HepG2 (cell line): ENCODE results near the gene CAPN9. TPM values are rescaled to one million over a fixed set of nuclear protein-coding genes. Genes with fewer than 3 reads are reported as not detected.

Source experiments
- ATAC-seq: fragments of 200-7000 bp; cut with Tn5 transposase; 3 replicates; pipeline ENCODE4 v1.9.1; 2020; ENCODE audit warnings: mild to moderate bottlenecking, moderate library complexity
- BruUV-seq: library from RNA; stranded (reverse); fragments of 400-500 nt; replicated peaks from 2 replicates; lab custom pipeline; 2021; lab: Mats Ljungman, UMichigan
- CTCF ChIA-PET: fragments of 300-600 bp; formaldehyde crosslinking; extraction: SDS; loops from one replicate; lab custom pipeline; 2021; ENCODE audit warnings: low total read pairs, inconsistent platforms, low intra/inter-chr PET ratio; lab: Yijun Ruan, JAX
- POLR2A ChIA-PET: fragments of 350-600 bp; sonication (Branson Sonifier 250); formaldehyde crosslinking; loops from one replicate; lab custom pipeline; 2020; ENCODE audit warnings: antibody characterized with exemption, inconsistent platforms; lab: Yijun Ruan, JAX
- DNase-seq: peaks from one replicate; pipeline ENCODE4 v3.0.0-alpha.2; 2015; ENCODE audit warnings: low spot score
- FAIRE-seq: peaks from 3 replicates; lab custom pipeline; 2011; peaks lifted over from hg19 to GRCh38; lab: Jason Lieb, UNC
- H2AFZ ChIP-seq: one replicate; pipeline ENCODE4 v1.6.1; 2011; ENCODE audit warnings: low read length, inconsistent platforms
- H3K27ac ChIP-seq: fragments of 300-600 bp; 3 replicates; pipeline ENCODE4 v1.8.0; 2011; ENCODE audit warnings: mixed run types, mild to moderate bottlenecking, mixed read lengths, low read length, inconsistent platforms; ENCODE audit not compliant: insufficient read depth; ENCODE audit errors: extremely low read length
- H3K27me3 ChIP-seq, 2 experiments: fragments of 200-600 bp in 1 of 2; 2 replicates in 1 of 2; 3 replicates in 1 of 2; pipeline versions ENCODE4 v1.6.0 to v1.8.0; 2011; ENCODE audit warnings: low read length in 2 of 2, mild to moderate bottlenecking in 2 of 2, moderate library complexity in 2 of 2, inconsistent platforms in 1 of 2; ENCODE audit not compliant: insufficient read depth in 2 of 2, control insufficient read depth in 1 of 2
- H3K36me3 ChIP-seq, 2 experiments: fragments of 200-600 bp in 1 of 2; replicated peaks in 1 of 2; 2 replicates in 1 of 2; 3 replicates in 1 of 2; pipeline versions ENCODE4 v1.5.1 to v1.8.0; 2011; ENCODE audit warnings: low read length in 2 of 2, inconsistent platforms in 1 of 2; ENCODE audit not compliant: insufficient read depth in 2 of 2, control insufficient read depth in 1 of 2
- H3K4me1 ChIP-seq: 2 replicates; pipeline ENCODE4 v1.5.1; 2012; ENCODE audit warnings: low read length, inconsistent platforms; ENCODE audit not compliant: insufficient read depth
- H3K4me2 ChIP-seq: 2 replicates; pipeline ENCODE4 v1.6.0; 2011; ENCODE audit warnings: low read depth, low read length, inconsistent platforms
- H3K4me3 ChIP-seq, 3 experiments: fragments of 200-600 bp in 1 of 3; sonication (generic), shearing (Covaris generic) in 1 of 3; replicated peaks in 1 of 3; 2 replicates each; pipeline ENCODE4 v1.5.1; 2011 to 2016; ENCODE audit warnings: low read length in 3 of 3, inconsistent platforms in 2 of 3, low read depth in 2 of 3, mild to moderate bottlenecking in 2 of 3, control low read depth in 1 of 3, mixed read lengths in 1 of 3; ENCODE audit not compliant: insufficient read depth in 1 of 3
- H3K79me2 ChIP-seq: one replicate; pipeline ENCODE4 v1.6.1; 2011; ENCODE audit warnings: low read length, inconsistent platforms; ENCODE audit not compliant: insufficient read depth
- H3K9ac ChIP-seq: 2 replicates; pipeline ENCODE4 v1.6.0; 2011; ENCODE audit warnings: mild to moderate bottlenecking, low read depth, low read length, inconsistent platforms; ENCODE audit not compliant: insufficient read depth
- H3K9me3 ChIP-seq: 2 replicates; pipeline ENCODE4 v1.5.1; 2012; ENCODE audit warnings: mild to moderate bottlenecking, low read length
- H4K20me1 ChIP-seq: 2 replicates; pipeline ENCODE4 v1.6.0; 2011; ENCODE audit warnings: inconsistent platforms, mild to moderate bottlenecking, low read length, moderate library complexity; ENCODE audit not compliant: insufficient read depth
- DRAP1 ChIP-seq: IDR thresholded peaks from 2 replicates; pipeline ENCODE4 v1.6.1; 2016; ENCODE audit warnings: missing genetic modification reagents, missing compliant biosample characterization
- FOXO4 ChIP-seq: sonication (generic); formaldehyde crosslinking; conservative IDR thresholded peaks from 2 replicates; pipeline ENCODE4 v1.8.1; 2023; ENCODE audit warnings: missing genetic modification reagents
- NFIC ChIP-seq: IDR thresholded peaks from 2 replicates; pipeline ENCODE4 v1.6.1; 2012; ENCODE audit warnings: mild to moderate bottlenecking, low read length, inconsistent platforms
- RAD51 ChIP-seq: fragments of 450-650 bp; IDR thresholded peaks from 2 replicates; pipeline ENCODE4 v1.6.1; 2016; ENCODE audit warnings: borderline replicate concordance
- SETDB1 ChIP-seq: sonication (generic); formaldehyde crosslinking; IDR thresholded peaks from 2 replicates; pipeline ENCODE4 v1.5.1; 2020; ENCODE audit warnings: missing genetic modification reagents, mild to moderate bottlenecking, borderline replicate concordance
- ZBTB40 ChIP-seq, 2 experiments: fragments of 450-650 bp in 1 of 2; sonication (generic) in 1 of 2; formaldehyde crosslinking in 1 of 2; IDR thresholded peaks; 2 replicates each; pipeline versions ENCODE4 v1.6.1 to v1.8.0; 2016 to 2022; ENCODE audit warnings: antibody characterized with exemption in 1 of 2, mild to moderate bottlenecking in 1 of 2, missing genetic modification reagents in 1 of 2
- ZFP37 ChIP-seq: sonication (generic); formaldehyde crosslinking; IDR thresholded peaks from 2 replicates; pipeline ENCODE4 v1.4.0; 2020; ENCODE audit warnings: missing genetic modification reagents, borderline replicate concordance
- ZMYM2 ChIP-seq: sonication (generic); formaldehyde crosslinking; IDR thresholded peaks from 2 replicates; pipeline ENCODE4 v1.8.0; 2022; ENCODE audit warnings: mild to moderate bottlenecking, missing genetic modification reagents
- ZNF780A ChIP-seq: sonication (generic); formaldehyde crosslinking; IDR thresholded peaks from 2 replicates; pipeline ENCODE4 v1.8.0; 2022; ENCODE audit warnings: mild to moderate bottlenecking, missing genetic modification reagents, moderate library complexity
- ZSCAN29 ChIP-seq: sonication (generic); formaldehyde crosslinking; conservative IDR thresholded peaks from 2 replicates; pipeline ENCODE4 v1.4.0; 2020; ENCODE audit warnings: mild to moderate bottlenecking, missing genetic modification reagents
- WGBS: methylation state at CpG from one replicate; pipeline ENCODE4 v1.1.6; 2017; ENCODE audit warnings: low lambda C conversion rate; 5-methylcytosine and 5-hydroxymethylcytosine counted together
- in situ Hi-C: cut with HindIII; loops from 2 replicates; pipeline ENCODE4 v1.10.0; 2017; ENCODE audit warnings: low pct_unique_long_range_greater_than_20kb; ENCODE audit not compliant: extremely low pct_ligation_motif_present
- intact Hi-C: fragments of 100-400 bp; cut with micrococcal nuclease; formaldehyde crosslinking; loops from one replicate; pipeline ENCODE4 v1.10.0; 2022; ENCODE audit not compliant: unreplicated experiment
- polyA plus RNA-seq, 8 experiments: library from polyadenylated mRNA; depleted of rRNA in 3 of 8; stranded (reverse) in 7 of 8; unstranded in 1 of 8; fragments of >200 nt; fragmentation: Illumina TruSeq in 4 of 8; extraction: Trizol in 4 of 8; gene quantifications; 2 replicates each; pipeline versions ENCODE4 v1.2.1 to v1.2.3, GENCODE V29; 2011 to 2016; ENCODE audit warnings: low read depth in 4 of 8, missing spikeins in 1 of 8, mixed read lengths in 1 of 8; ENCODE audit not compliant: insufficient read depth in 1 of 8
- total RNA-seq, 5 experiments: library from RNA; depleted of rRNA; stranded (reverse); fragments of >200 nt; fragmentation: Illumina TruSeq; extraction: Trizol; gene quantifications; 2 replicates each; pipeline ENCODE4 v1.2.3, GENCODE V29; 2016; ENCODE audit warnings: low read depth in 1 of 5

The CAPN9 gene
- total and polyA plus RNA-seq, 2 of the 13 experiments (the other 11 are each of a cell fraction or from before 2014, with no cell fraction given): 0.04 to 0.31 TPM

- 81% methylated on average over 5 of the region's 5 CpGs for WGBS
- in situ Hi-C loops (no loop called here), intact Hi-C loops (no loop called here)
- Histone ChIP-seq H3K79me2 (no peaks in the 10 kb centered on the region), H3K27ac (no peak overlapping the region), H3K27me3 (peaks cover 0 to 4% of the 10 kb centered on the region in 2 experiments; a peak in 3 of 5 replicates), H3K4me2 (no peak overlapping the region), H4K20me1 (no peaks in the 10 kb centered on the region), H3K4me3 (no peak overlapping the region), H2AFZ (no peak overlapping the region), H3K9ac (no peak overlapping the region), H3K9me3 (no peaks in the 10 kb centered on the region), H3K36me3 (no peaks in the 10 kb centered on the region), H3K4me1 (no peaks in the 10 kb centered on the region)
- ChIA-PET CTCF (no interaction called here), POLR2A (no interaction called here)
- TF ChIP-seq SETDB1 (CRISPR knock-in tag) (no peak), ZNF780A (CRISPR knock-in tag) (no peak), ZSCAN29 (no peak), RAD51 (no peak), FOXO4 (CRISPR knock-in tag) (no peak), ZFP37 (CRISPR knock-in tag) (no peak), ZBTB40 (IDR thresholded peaks at IDR 0.05) (no peak), ZBTB40 (CRISPR knock-in tag; IDR thresholded peaks at IDR 0.05) (no peak), ZMYM2 (no peak), NFIC (no peak), DRAP1 (CRISPR knock-in tag) (no peak)
- BruUV-seq: no TSS peak
- no peak for DNase-seq
- no peak for ATAC-seq
- FAIRE-seq: no peak
Observed at GRCh38 chr1:230807029-230807428, 59.8 kb downstream of the CAPN9 start.
